Measurements from ENCODE around the gene NXF3. TPM values are rescaled to one million over a fixed set of nuclear protein-coding genes. Genes with fewer than 3 reads are reported as not detected.

NXF3 gene
- total RNA-seq, 4 donors from 2014 or later, result 0.84 to 4.0 (median 1.8) TPM

DNA sequence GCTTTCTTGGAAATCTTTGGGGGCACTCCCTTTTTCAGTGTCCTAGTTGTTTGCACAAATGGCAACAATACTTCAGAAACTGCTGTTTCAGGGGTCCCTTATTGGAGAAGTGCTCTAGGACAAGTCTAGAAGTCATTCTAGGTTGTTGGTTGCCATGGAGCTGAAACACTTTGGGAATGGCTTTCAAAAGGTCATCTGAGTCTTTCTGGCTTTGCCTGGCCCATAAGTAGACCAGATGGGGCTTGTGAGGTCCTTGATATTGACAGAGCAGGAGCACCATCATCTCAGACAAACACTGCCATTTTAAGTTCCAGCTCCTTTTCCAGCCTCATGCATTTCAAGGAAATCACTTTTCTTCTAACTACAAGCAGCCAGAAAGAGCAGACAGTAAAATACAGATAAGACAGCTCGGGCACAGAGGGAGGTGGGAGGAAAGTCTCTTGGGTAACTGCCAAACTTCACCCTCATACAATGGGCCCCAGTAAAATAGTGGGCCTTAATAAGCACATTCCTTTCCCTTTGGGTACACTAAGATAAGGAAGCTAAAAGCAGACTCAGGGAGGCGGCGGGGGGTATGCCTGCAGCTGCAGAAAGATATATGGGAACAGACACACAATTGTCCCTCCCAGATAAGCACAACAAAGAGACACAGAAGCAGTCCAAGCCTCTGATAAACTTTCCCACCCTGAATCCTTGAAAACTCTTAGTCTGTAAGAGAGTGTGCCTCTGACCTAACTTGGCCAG is 8.5 kb upstream of the NXF3 start:
- ATAC-seq (ENCODE audit: low FRiP score), result no peak
- no peak for TF ChIP-seq CTCF (IDR thresholded peaks at IDR 0.05)
- no peak for DNase-seq (ENCODE audit: low spot score)

- no peak for TF ChIP-seq CTCF (IDR thresholded peaks at IDR 0.05)
- DNase-seq (ENCODE audit: low spot score) (no peak), ATAC-seq (ENCODE audit: low FRiP score) (no peak)
Observed at GRCh38 chrX:103100484-103100883, 7.5 kb upstream of the NXF3 start.

GRCh38 chrX:103099691-103100090 is 6.7 kb upstream of the NXF3 start:
- no peak for TF ChIP-seq CTCF (IDR thresholded peaks at IDR 0.05)
- ATAC-seq (ENCODE audit: low FRiP score), result no peak
- DNase-seq (ENCODE audit: low spot score), result no peak

- ATAC-seq (ENCODE audit: low FRiP score) (no peak), DNase-seq (ENCODE audit: low spot score) (no peak)
- TF ChIP-seq CTCF (IDR thresholded peaks at IDR 0.05), result no peak
Observed at GRCh38 chrX:103098488-103098887, 5.5 kb upstream of the NXF3 start.

DNA sequence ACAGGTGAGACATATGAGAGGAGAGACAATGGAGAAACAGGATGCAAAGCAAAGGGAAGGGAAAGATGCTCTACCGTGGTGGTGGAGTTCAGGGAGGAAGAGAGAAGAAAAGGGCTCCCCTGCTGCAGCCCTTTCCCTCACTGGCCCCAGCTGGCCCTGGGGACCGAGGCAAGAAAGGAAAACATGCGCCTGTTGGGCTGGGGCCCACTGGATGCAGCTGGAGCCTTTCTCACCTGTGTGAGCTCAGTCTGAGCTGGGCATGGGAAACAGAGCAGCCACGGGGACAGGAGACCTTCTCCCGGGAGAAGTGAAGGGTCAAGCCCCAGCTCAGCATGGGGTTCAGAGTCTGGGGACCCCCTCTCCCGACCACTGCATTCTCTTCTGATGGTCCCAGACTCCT is 11.9 kb downstream of the NXF3 start:
- no peak for ATAC-seq (ENCODE audit: low FRiP score)
- no peak for TF ChIP-seq CTCF (IDR thresholded peaks at IDR 0.05)
- no peak for DNase-seq (ENCODE audit: low spot score)

DNA sequence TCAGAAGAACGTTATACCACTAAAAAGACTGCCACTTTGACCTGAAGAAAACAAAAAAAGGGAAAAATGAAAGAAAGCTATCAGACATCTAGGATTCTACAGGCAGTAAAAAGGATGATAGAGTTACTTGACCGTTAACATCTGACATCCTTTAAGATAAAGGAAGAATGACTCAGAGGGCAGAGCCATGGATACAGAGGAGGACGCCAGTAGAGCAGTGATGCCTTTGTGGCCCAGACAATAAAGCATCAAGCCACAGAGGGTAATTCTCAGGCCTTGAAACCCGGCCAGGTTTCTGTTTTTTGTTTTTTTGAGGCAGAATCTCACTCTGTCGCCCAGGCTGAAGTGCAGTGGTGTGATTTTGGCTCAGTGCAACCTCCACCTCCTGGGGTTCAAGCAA is 19.5 kb downstream of the NXF3 start:
- no peak for TF ChIP-seq CTCF (IDR thresholded peaks at IDR 0.05)
- DNase-seq (ENCODE audit: low spot score) (no peak), ATAC-seq (ENCODE audit: low FRiP score) (no peak)

DNA sequence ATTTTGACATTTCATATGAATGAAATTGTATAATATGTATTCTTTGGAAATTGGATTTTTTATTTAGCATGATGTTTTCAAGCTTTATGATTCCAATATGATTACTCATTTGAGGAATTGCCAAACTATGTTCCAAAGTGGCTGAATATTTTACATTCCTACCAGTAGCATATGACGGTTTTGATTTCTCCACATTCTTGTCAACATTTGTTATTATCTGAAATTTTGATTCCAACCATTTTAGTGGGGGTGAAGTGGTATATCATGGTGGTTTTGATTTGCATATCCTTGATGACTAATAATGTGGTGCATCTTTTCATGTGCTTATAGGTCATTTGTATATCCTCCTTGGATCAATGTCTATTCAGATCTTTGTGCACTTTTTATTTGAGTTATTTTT is 26.3 kb downstream of the NXF3 start:
- TF ChIP-seq CTCF (IDR thresholded peaks at IDR 0.05), result no peak
- ATAC-seq (ENCODE audit: low FRiP score), result no peak
- no peak for DNase-seq (ENCODE audit: low spot score)

Data from omental fat pad (tissue), 4 donors.